PC-3 (cell line): ENCODE results near the gene FBXO41. TPM values are rescaled to one million over a fixed set of nuclear protein-coding genes. Genes with fewer than 3 reads are reported as not detected.

Experiments
- ATAC-seq: fragments of 200-7000 bp; cut with Tn5 transposase; 2 replicates; pipeline ENCODE4 v1.9.1; 2020; ENCODE audit warnings: mild to moderate bottlenecking, moderate library complexity
- BruUV-seq: library from RNA; stranded (reverse); fragments of 400-500 nt; replicated peaks from 2 replicates; lab custom pipeline; 2021; lab: Mats Ljungman, UMichigan
- CTCF ChIA-PET: fragments of 300-600 bp; sonication (Branson Sonifier 250); formaldehyde crosslinking; loops from one replicate; lab custom pipeline; 2022; ENCODE audit warnings: antibody characterized with exemption; lab: Charles Lee
- POLR2A ChIA-PET: fragments of 300-600 bp; sonication (Branson Sonifier 250); formaldehyde crosslinking; loops from one replicate; lab custom pipeline; 2022; ENCODE audit warnings: antibody characterized with exemption; ENCODE audit not compliant: unreplicated experiment; lab: Charles Lee
- DNase-seq: peaks from one replicate; pipeline ENCODE4 v3.0.0-alpha.2; 2015
- H2AFZ ChIP-seq: fragments of 300-600 bp; sonication (generic); 2 replicates; pipeline ENCODE4 v1.6.0; 2016; ENCODE audit warnings: antibody characterized with exemption, low read length
- H3F3A ChIP-seq: fragments of 300-600 bp; sonication (generic); one replicate; pipeline ENCODE4 v1.6.0; 2017; ENCODE audit warnings: antibody characterized with exemption, low read length, control low read depth, mild to moderate bottlenecking; ENCODE audit not compliant: unreplicated experiment
- H3K27ac ChIP-seq: fragments of 300-600 bp; sonication (generic); 2 replicates; pipeline ENCODE4 v1.5.1; 2016; ENCODE audit warnings: mild to moderate bottlenecking, low read length
- H3K27me3 ChIP-seq: fragments of 300-600 bp; sonication (generic); 2 replicates; pipeline ENCODE4 v1.6.1; 2016; ENCODE audit warnings: low read length, mixed read lengths
- H3K36me3 ChIP-seq: fragments of 300-600 bp; sonication (generic); 2 replicates; pipeline ENCODE4 v1.6.1; 2016; ENCODE audit warnings: low read depth, mixed run types, low read length, mixed read lengths
- H3K4me1 ChIP-seq: fragments of 300-600 bp; sonication (generic); 2 replicates; pipeline ENCODE4 v1.5.1; 2016; ENCODE audit warnings: low read length; ENCODE audit not compliant: insufficient read depth
- H3K4me2 ChIP-seq: fragments of 300-600 bp; sonication (generic); 2 replicates; pipeline ENCODE4 v1.6.0; 2016; ENCODE audit warnings: low read length
- H3K4me3 ChIP-seq: fragments of 300-600 bp; sonication (generic); 2 replicates; pipeline ENCODE4 v1.5.1; 2016; ENCODE audit warnings: mild to moderate bottlenecking, low read length, mixed read lengths
- H3K79me2 ChIP-seq: fragments of 300-600 bp; sonication (generic); 2 replicates; pipeline ENCODE4 v1.6.1; 2017; ENCODE audit warnings: low read length, mixed read lengths
- H3K9ac ChIP-seq: fragments of 300-600 bp; sonication (generic); 2 replicates; pipeline ENCODE4 v1.6.0; 2016; ENCODE audit warnings: mild to moderate bottlenecking, low read length
- H3K9me2 ChIP-seq: fragments of 300-600 bp; sonication (generic); replicated peaks from 2 replicates; pipeline ENCODE4 v1.6.1; 2016; ENCODE audit warnings: mixed run types, low read length, mixed read lengths
- H3K9me3 ChIP-seq: fragments of 300-600 bp; sonication (generic); 2 replicates; pipeline ENCODE4 v1.6.1; 2016; ENCODE audit warnings: low read length, mixed read lengths
- H4K20me1 ChIP-seq: fragments of 300-600 bp; sonication (generic); 2 replicates; pipeline ENCODE4 v1.6.1; 2016; ENCODE audit warnings: low read length, mixed read lengths
- EZH2 ChIP-seq: fragments of 300-600 bp; sonication (generic); IDR thresholded peaks from one replicate; pipeline ENCODE4 v1.6.1; 2017; ENCODE audit warnings: antibody characterized with exemption, mild to moderate bottlenecking, low read length; ENCODE audit not compliant: unreplicated experiment
- EZH2phosphoT487 ChIP-seq: fragments of 300-600 bp; sonication (generic); IDR thresholded peaks from 2 replicates; pipeline ENCODE4 v1.6.1; 2018; ENCODE audit warnings: mild to moderate bottlenecking, antibody characterized with exemption, low read length, borderline replicate concordance
- intact Hi-C: fragments of 100-400 bp; cut with micrococcal nuclease; formaldehyde crosslinking; loops from 2 replicates; pipeline ENCODE4 v1.9.0; 2023
- total RNA-seq: library from RNA; depleted of rRNA; stranded (reverse); fragments of >200 nt; gene quantifications from 2 replicates; pipeline ENCODE4 v1.2.3, GENCODE V29; 2014
- TF ChIP-seq, protein P1 (sequence below): fragments of 300-600 bp; sonication (generic); conservative IDR thresholded peaks from 2 replicates; pipeline ENCODE4 v1.5.1; 2017; ENCODE audit warnings: antibody characterized with exemption, low read depth, mild to moderate bottlenecking, low read length

FBXO41 gene
- total RNA-seq, 1 experiment from 2014 or later: 4.2 TPM

DNA sequence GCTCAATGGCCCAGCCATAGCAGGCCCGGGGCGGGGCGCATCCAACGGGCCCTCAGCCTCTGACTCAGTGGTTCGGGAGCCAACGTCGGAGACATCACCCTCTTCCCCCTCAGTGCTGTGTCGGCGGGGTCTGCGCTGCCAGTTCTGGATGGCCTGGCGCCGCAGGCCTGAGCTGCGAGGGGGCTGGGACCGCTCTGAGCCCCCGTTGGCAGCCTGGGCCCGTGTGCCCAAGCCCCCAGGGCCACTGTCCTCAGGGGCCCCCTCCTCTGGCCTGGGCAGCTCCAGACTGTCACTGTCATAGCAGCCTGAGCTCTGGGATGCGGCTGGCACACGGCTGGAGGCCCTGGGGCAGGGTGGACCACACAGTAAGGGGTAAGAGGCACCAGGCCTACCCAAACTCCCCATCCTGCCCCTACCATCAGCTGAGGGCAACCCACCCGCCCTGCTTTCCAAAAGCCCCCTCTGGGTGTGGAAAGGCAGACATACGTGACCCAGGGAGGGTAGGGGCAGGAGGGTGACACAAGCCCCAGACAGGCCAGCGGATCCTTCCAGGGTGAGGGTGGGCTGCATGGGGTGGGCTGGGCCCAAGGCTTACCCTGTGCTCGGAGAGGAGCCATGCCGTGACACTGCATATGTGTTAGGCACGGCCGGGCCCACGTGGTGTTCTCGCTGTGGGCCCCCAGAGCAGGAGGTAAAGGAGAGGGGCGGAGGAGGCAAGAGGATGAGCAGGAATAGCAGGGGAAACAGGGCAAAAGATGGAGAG, 18.8 kb downstream of the FBXO41 start:
- H3F3A ChIP-seq: no peaks in the 10 kb centered on the region
- no peak overlapping the region for H3K9ac ChIP-seq
- H3K27ac ChIP-seq: no peak overlapping the region
- H3K9me3 ChIP-seq: no peaks in the 10 kb centered on the region
- no peak for DNase-seq
- H3K9me2 ChIP-seq: no peaks in the 10 kb centered on the region
- H3K27me3 ChIP-seq: no peaks in the 10 kb centered on the region
- ChIA-PET POLR2A (no interaction called here), CTCF (no interaction called here)
- no peak overlapping the region for H2AFZ ChIP-seq
- TF ChIP-seq EZH2: no peak
- TF ChIP-seq, protein P1, sequence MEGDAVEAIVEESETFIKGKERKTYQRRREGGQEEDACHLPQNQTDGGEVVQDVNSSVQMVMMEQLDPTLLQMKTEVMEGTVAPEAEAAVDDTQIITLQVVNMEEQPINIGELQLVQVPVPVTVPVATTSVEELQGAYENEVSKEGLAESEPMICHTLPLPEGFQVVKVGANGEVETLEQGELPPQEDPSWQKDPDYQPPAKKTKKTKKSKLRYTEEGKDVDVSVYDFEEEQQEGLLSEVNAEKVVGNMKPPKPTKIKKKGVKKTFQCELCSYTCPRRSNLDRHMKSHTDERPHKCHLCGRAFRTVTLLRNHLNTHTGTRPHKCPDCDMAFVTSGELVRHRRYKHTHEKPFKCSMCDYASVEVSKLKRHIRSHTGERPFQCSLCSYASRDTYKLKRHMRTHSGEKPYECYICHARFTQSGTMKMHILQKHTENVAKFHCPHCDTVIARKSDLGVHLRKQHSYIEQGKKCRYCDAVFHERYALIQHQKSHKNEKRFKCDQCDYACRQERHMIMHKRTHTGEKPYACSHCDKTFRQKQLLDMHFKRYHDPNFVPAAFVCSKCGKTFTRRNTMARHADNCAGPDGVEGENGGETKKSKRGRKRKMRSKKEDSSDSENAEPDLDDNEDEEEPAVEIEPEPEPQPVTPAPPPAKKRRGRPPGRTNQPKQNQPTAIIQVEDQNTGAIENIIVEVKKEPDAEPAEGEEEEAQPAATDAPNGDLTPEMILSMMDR: no peak
- TF ChIP-seq EZH2phosphoT487: no peak
- H3K4me3 ChIP-seq: no peak overlapping the region
- no peak overlapping the region for H3K4me2 ChIP-seq
- 0 out of 2 replicates have a peak, but pooled peaks cover 4% of the 10 kb centered on the region for H3K4me1 ChIP-seq
- BruUV-seq: no TSS peak
- ATAC-seq: no peak
- H3K36me3 ChIP-seq: no peaks in the 10 kb centered on the region
- 0 out of 2 replicates have a peak, but pooled peaks cover 4% of the 10 kb centered on the region for H3K79me2 ChIP-seq
- intact Hi-C loops: no loop called here
- no peaks in the 10 kb centered on the region; the same call in 1 of the 2 replicates for H4K20me1 ChIP-seq

DNA sequence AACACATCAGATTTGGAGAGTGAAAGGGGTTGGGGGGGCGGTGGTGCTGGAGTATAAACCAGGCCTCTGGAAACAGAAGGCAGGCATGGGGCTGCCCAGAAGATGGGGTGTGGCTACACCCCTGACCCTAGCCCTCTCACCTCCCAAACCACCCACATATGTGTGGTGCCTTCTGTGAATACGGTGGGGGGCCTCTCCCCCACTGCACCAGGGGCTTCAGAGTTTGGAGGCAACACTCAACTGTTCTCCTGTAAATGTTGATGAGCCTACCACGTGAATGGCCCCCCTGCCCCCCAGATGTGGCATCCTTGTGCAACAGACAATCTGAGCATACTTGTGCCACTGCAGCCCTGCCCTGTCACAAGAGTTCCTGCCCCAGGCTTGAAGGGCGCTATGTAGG, 19.5 kb downstream of the FBXO41 start:
- H3K4me1 ChIP-seq: 0 out of 2 replicates have a peak, but pooled peaks cover 4% of the 10 kb centered on the region
- no peak overlapping the region for H3K4me3 ChIP-seq
- H3K9ac ChIP-seq: no peak overlapping the region
- no peak overlapping the region for H3K4me2 ChIP-seq
- no peaks in the 10 kb centered on the region for H3K9me3 ChIP-seq
- ChIA-PET POLR2A (no interaction called here), CTCF (no interaction called here)
- no peak overlapping the region for H2AFZ ChIP-seq
- no peaks in the 10 kb centered on the region for H3K36me3 ChIP-seq
- H4K20me1 ChIP-seq: no peaks in the 10 kb centered on the region; the same call in 1 of the 2 replicates
- no peaks in the 10 kb centered on the region for H3K27me3 ChIP-seq
- intact Hi-C loops: no loop called here
- 0 out of 2 replicates have a peak, but pooled peaks cover 4% of the 10 kb centered on the region for H3K79me2 ChIP-seq
- TF ChIP-seq, protein P1: no peak
- TF ChIP-seq EZH2 (no peak), EZH2phosphoT487 (no peak)
- ATAC-seq: no peak
- no TSS peak for BruUV-seq
- no peaks in the 10 kb centered on the region for H3K9me2 ChIP-seq
- H3F3A ChIP-seq: no peaks in the 10 kb centered on the region
- DNase-seq: no peak
- H3K27ac ChIP-seq: no peak overlapping the region

DNA sequence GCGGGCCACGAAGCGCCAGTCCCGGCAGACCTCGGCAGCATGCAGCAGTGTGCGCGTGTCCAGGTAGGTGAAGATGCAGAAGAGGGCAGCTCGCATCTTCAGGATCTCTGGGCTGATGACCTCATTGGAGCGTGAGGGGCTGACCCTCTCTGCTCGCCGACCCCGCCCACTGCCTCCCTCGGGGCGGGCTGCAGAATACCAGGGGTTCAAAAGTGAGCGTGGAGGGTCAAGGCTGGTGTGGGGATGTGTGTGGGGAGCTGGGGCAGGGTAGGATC, 20.0 kb downstream of the FBXO41 start:
- ChIA-PET CTCF (no interaction called here), POLR2A (no interaction called here)
- DNase-seq (no peak), ATAC-seq (no peak)
- H4K20me1 ChIP-seq: no peaks in the 10 kb centered on the region; the same call in 1 of the 2 replicates
- H3F3A ChIP-seq: no peaks in the 10 kb centered on the region
- no peaks in the 10 kb centered on the region for H3K9me2 ChIP-seq
- H3K4me2 ChIP-seq: no peak overlapping the region
- no peaks in the 10 kb centered on the region for H3K27me3 ChIP-seq
- no peaks in the 10 kb centered on the region for H3K36me3 ChIP-seq
- no TSS peak for BruUV-seq
- no peak for TF ChIP-seq EZH2phosphoT487
- no peak for TF ChIP-seq EZH2
- TF ChIP-seq, protein P1: no peak
- intact Hi-C loops: no loop called here
- H3K4me1 ChIP-seq: 0 out of 2 replicates have a peak, but pooled peaks cover 4% of the 10 kb centered on the region
- no peak overlapping the region for H3K9ac ChIP-seq
- no peaks in the 10 kb centered on the region for H3K9me3 ChIP-seq
- H2AFZ ChIP-seq: no peak overlapping the region
- H3K4me3 ChIP-seq: no peak overlapping the region
- no peak overlapping the region for H3K27ac ChIP-seq
- H3K79me2 ChIP-seq: 0 out of 2 replicates have a peak, but pooled peaks cover 4% of the 10 kb centered on the region
